Esophagus muscularis mucosa (tissue), 3 donors: ENCODE data around the gene RTRAF.

ENCODE experiments used
- CTCF ChIP-seq, 3 experiments: fragments of 200-600 bp in 2 of 3; fragments of 450-650 bp in 1 of 3; sonication (generic) in 2 of 3; IDR thresholded peaks; one replicate each; pipeline ENCODE4 v1.5.1; 2017 to 2019; ENCODE audit warnings: antibody characterized with exemption in 3 of 3, mild to moderate bottlenecking in 2 of 3, moderate library complexity in 1 of 3
- EP300 ChIP-seq: sonication (generic); formaldehyde crosslinking; IDR thresholded peaks from one replicate; pipeline ENCODE4 v1.6.1; 2017; ENCODE audit warnings: antibody characterized with exemption

GRCh38 chr14:52007211-52007610 is 17.9 kb downstream of the RTRAF start:
- TF ChIP-seq CTCF (IDR thresholded peaks at IDR 0.05), result no peak
- TF ChIP-seq EP300, result no peak
